SK-N-SH (cell line): ENCODE data around the gene SPTAN1.

ENCODE experiments used
- EP300 ChIP-seq, 2 experiments: IDR thresholded peaks; 2 replicates each; pipeline versions ENCODE4 v1.4.0 to v1.6.1; 2012; ENCODE audit warnings: borderline replicate concordance in 1 of 2, low read depth in 1 of 2, low read length in 1 of 2
- EZH2phosphoT487 ChIP-seq: fragments of 200-600 bp; sonication (generic); IDR thresholded peaks from 2 replicates; pipeline ENCODE4 v1.6.1; 2017; ENCODE audit warnings: low read depth, mixed run types, mild to moderate bottlenecking, antibody characterized with exemption, moderate library complexity, borderline replicate concordance
- POLR2AphosphoS5 ChIP-seq: IDR thresholded peaks from 2 replicates; pipeline ENCODE4 v1.6.1; 2012; ENCODE audit warnings: low read depth, low read length
- RAD21 ChIP-seq: IDR thresholded peaks from 2 replicates; pipeline ENCODE4 v1.6.1; 2012; ENCODE audit warnings: mild to moderate bottlenecking, low read length
- RCOR1 ChIP-seq: fragments of 150-350 bp; IDR thresholded peaks from 2 replicates; pipeline ENCODE4 v1.6.1; 2017; ENCODE audit warnings: antibody characterized with exemption, low read length
- SIN3A ChIP-seq: IDR thresholded peaks from 2 replicates; pipeline ENCODE4 v1.6.1; 2012; ENCODE audit warnings: low read depth, mild to moderate bottlenecking, low read length, moderate library complexity, borderline replicate concordance
- TAF1 ChIP-seq: IDR thresholded peaks from 2 replicates; pipeline ENCODE4 v1.6.1; 2012; ENCODE audit warnings: low read depth, mild to moderate bottlenecking, low read length, moderate library complexity, borderline replicate concordance
- ZBTB33 ChIP-seq: IDR thresholded peaks from 2 replicates; pipeline ENCODE4 v1.4.0; 2012; ENCODE audit warnings: low read depth, borderline replicate concordance
- TF ChIP-seq, protein P1 (sequence below): fragments of 200-600 bp; sonication (generic); IDR thresholded peaks from 2 replicates; pipeline ENCODE4 v1.6.1; 2017; ENCODE audit warnings: antibody characterized with exemption, mild to moderate bottlenecking, moderate library complexity
- TF ChIP-seq, protein P2 (sequence below): IDR thresholded peaks from 2 replicates; pipeline ENCODE4 v1.6.1; 2012; ENCODE audit warnings: mild to moderate bottlenecking, low read depth, low read length, moderate library complexity

DNA sequence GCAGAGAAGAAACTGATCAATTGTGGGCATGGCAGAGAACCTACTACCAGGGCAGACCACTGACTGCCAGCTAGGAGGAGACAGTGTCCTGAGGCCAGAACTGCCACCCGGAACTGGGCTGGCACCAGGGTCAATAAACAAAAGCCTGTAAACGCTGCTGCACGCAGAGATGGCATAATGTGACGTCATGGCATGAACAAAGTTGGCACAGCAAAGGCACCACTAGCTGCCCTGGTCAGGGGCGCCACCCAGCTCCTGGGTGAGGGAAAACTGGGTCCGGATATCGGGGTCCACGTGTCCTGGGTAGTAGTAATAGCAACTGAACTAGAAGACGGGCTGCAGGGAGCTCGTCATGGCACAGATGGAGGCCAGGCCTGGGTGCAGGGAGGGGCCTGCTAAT lies 72.2 kb downstream of the SPTAN1 start:
- TF ChIP-seq RAD21 (no peak), TAF1 (no peak), POLR2AphosphoS5 (no peak), EP300 (IDR thresholded peaks at IDR 0.05; ENCODE audit: borderline replicate concordance in 1 of 2, low read depth in 1 of 2, low read length in 1 of 2) (no peak), ZBTB33 (no peak), SIN3A (no peak), EZH2phosphoT487 (no peak), RCOR1 (no peak)
- TF ChIP-seq, protein P1, sequence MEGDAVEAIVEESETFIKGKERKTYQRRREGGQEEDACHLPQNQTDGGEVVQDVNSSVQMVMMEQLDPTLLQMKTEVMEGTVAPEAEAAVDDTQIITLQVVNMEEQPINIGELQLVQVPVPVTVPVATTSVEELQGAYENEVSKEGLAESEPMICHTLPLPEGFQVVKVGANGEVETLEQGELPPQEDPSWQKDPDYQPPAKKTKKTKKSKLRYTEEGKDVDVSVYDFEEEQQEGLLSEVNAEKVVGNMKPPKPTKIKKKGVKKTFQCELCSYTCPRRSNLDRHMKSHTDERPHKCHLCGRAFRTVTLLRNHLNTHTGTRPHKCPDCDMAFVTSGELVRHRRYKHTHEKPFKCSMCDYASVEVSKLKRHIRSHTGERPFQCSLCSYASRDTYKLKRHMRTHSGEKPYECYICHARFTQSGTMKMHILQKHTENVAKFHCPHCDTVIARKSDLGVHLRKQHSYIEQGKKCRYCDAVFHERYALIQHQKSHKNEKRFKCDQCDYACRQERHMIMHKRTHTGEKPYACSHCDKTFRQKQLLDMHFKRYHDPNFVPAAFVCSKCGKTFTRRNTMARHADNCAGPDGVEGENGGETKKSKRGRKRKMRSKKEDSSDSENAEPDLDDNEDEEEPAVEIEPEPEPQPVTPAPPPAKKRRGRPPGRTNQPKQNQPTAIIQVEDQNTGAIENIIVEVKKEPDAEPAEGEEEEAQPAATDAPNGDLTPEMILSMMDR: no peak
- TF ChIP-seq, protein P2, sequence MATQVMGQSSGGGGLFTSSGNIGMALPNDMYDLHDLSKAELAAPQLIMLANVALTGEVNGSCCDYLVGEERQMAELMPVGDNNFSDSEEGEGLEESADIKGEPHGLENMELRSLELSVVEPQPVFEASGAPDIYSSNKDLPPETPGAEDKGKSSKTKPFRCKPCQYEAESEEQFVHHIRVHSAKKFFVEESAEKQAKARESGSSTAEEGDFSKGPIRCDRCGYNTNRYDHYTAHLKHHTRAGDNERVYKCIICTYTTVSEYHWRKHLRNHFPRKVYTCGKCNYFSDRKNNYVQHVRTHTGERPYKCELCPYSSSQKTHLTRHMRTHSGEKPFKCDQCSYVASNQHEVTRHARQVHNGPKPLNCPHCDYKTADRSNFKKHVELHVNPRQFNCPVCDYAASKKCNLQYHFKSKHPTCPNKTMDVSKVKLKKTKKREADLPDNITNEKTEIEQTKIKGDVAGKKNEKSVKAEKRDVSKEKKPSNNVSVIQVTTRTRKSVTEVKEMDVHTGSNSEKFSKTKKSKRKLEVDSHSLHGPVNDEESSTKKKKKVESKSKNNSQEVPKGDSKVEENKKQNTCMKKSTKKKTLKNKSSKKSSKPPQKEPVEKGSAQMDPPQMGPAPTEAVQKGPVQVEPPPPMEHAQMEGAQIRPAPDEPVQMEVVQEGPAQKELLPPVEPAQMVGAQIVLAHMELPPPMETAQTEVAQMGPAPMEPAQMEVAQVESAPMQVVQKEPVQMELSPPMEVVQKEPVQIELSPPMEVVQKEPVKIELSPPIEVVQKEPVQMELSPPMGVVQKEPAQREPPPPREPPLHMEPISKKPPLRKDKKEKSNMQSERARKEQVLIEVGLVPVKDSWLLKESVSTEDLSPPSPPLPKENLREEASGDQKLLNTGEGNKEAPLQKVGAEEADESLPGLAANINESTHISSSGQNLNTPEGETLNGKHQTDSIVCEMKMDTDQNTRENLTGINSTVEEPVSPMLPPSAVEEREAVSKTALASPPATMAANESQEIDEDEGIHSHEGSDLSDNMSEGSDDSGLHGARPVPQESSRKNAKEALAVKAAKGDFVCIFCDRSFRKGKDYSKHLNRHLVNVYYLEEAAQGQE: no peak
